GM12878 (cell line): ENCODE results near the gene PRKAR1A. TPM values are rescaled to one million over a fixed set of nuclear protein-coding genes. Genes with fewer than 3 reads are reported as not detected.

ENCODE experiments used
- ATAC-seq: fragments of 200-7000 bp; cut with Tn5 transposase; 3 replicates; pipeline ENCODE4 v1.9.1; 2020; ENCODE audit warnings: mild to moderate bottlenecking, moderate library complexity
- BruUV-seq: library from RNA; stranded (reverse); fragments of 400-500 nt; replicated peaks from 2 replicates; lab custom pipeline; 2021; lab: Mats Ljungman, UMichigan
- CTCF ChIA-PET: fragments of 300-600 bp; sonication (Branson Sonifier 250); formaldehyde crosslinking; extraction: SDS; loops from one replicate; lab custom pipeline; 2021; ENCODE audit warnings: inconsistent platforms; lab: Yijun Ruan, JAX
- POLR2A ChIA-PET: fragments of 350-600 bp; formaldehyde crosslinking; extraction: SDS; loops from one replicate; lab custom pipeline; 2021; ENCODE audit warnings: inconsistent platforms; lab: Charles Lee
- RAD21 ChIA-PET: fragments of 300-600 bp; sonication (Branson Sonifier 250); formaldehyde crosslinking; loops from one replicate; lab custom pipeline; 2023; ENCODE audit warnings: antibody characterized with exemption; ENCODE audit not compliant: unreplicated experiment; lab: Charles Lee
- SMC1A ChIA-PET: fragments of 300-600 bp; sonication (Branson Sonifier 250); formaldehyde crosslinking; loops from one replicate; lab custom pipeline; 2023; ENCODE audit not compliant: unreplicated experiment, uncharacterized antibody; lab: Charles Lee
- DNase-seq: peaks from one replicate; pipeline ENCODE4 v3.0.0-alpha.2; 2011; ENCODE audit warnings: low read depth, low spot score
- FAIRE-seq: peaks from 3 replicates; lab custom pipeline; 2011; peaks lifted over from hg19 to GRCh38; lab: Jason Lieb, UNC
- H2AFZ ChIP-seq: 2 replicates; pipeline ENCODE4 v1.6.0; 2011; ENCODE audit warnings: low read depth, low read length, control low read depth; ENCODE audit not compliant: control insufficient read depth
- H3K27ac ChIP-seq: 2 replicates; pipeline ENCODE4 v1.5.1; 2011; ENCODE audit warnings: control low read depth; ENCODE audit not compliant: control insufficient read depth, insufficient read depth
- H3K27me3 ChIP-seq, 2 experiments: replicated peaks in 1 of 2; 2 replicates each; pipeline versions ENCODE4 v1.6.0 to v1.6.1; 2011; ENCODE audit warnings: low read length in 1 of 2; ENCODE audit not compliant: control insufficient read depth in 2 of 2, insufficient read depth in 2 of 2
- H3K36me3 ChIP-seq, 2 experiments: 2 replicates each; pipeline ENCODE4 v1.5.1; 2011; ENCODE audit warnings: low read length in 1 of 2; ENCODE audit not compliant: control insufficient read depth in 2 of 2, insufficient read depth in 2 of 2
- H3K4me1 ChIP-seq: 2 replicates; pipeline ENCODE4 v1.6.1; 2011; ENCODE audit warnings: mild to moderate bottlenecking, low read length, moderate library complexity, mixed read lengths; ENCODE audit not compliant: control insufficient read depth, insufficient read depth
- H3K4me2 ChIP-seq: 2 replicates; pipeline ENCODE4 v1.6.0; 2011; ENCODE audit warnings: control low read depth; ENCODE audit not compliant: control insufficient read depth, insufficient read depth
- H3K4me3 ChIP-seq: fragments of 200-600 bp; sonication (generic); 2 replicates; pipeline ENCODE4 v1.5.1; 2016
- H3K79me2 ChIP-seq: 2 replicates; pipeline ENCODE4 v1.6.0; 2011; ENCODE audit warnings: low read length; ENCODE audit not compliant: control insufficient read depth, insufficient read depth
- H3K9ac ChIP-seq: 2 replicates; pipeline ENCODE4 v1.8.0; 2011; ENCODE audit warnings: low read length, control low read depth, mixed read lengths; ENCODE audit not compliant: control insufficient read depth, insufficient read depth
- H3K9me3 ChIP-seq: replicated peaks from 3 replicates; pipeline ENCODE4 v1.5.1; 2011; ENCODE audit warnings: mild to moderate bottlenecking, low read length; ENCODE audit not compliant: control insufficient read depth, insufficient read depth
- H4K20me1 ChIP-seq: 2 replicates; pipeline ENCODE4 v1.6.0; 2011; ENCODE audit not compliant: control insufficient read depth, insufficient read depth
- CBFB ChIP-seq: IDR thresholded peaks from 2 replicates; pipeline ENCODE4 v1.6.1; 2016; ENCODE audit warnings: antibody characterized with exemption, low read depth
- CREM ChIP-seq: IDR thresholded peaks from 2 replicates; pipeline ENCODE4 v1.6.1; 2014; ENCODE audit warnings: antibody characterized with exemption, low read depth
- CTCF ChIP-seq, 3 experiments: IDR thresholded peaks in 2 of 3; conservative IDR thresholded peaks in 1 of 3; 2 replicates each; pipeline ENCODE4 v1.5.1; 2011; ENCODE audit warnings: low read depth in 3 of 3, low read length in 3 of 3, mild to moderate bottlenecking in 3 of 3, control low read depth in 2 of 3, moderate library complexity in 2 of 3, inconsistent platforms in 1 of 3, mixed read lengths in 1 of 3; ENCODE audit not compliant: control insufficient read depth in 2 of 3, insufficient read depth in 1 of 3; ENCODE audit errors: extremely low read depth in 1 of 3
- EZH2 ChIP-seq: IDR thresholded peaks from 2 replicates; pipeline ENCODE4 v1.6.1; 2012; ENCODE audit warnings: low read depth, mild to moderate bottlenecking, control low read depth, inconsistent platforms, low read length, borderline replicate concordance; ENCODE audit not compliant: control insufficient read depth
- HDAC2 ChIP-seq: fragments of 200-600 bp; sonication (generic); IDR thresholded peaks from 2 replicates; pipeline ENCODE4 v1.6.1; 2017
- MYC ChIP-seq: IDR thresholded peaks from 2 replicates; pipeline ENCODE4 v1.6.1; 2011; ENCODE audit warnings: mild to moderate bottlenecking, low read length, moderate library complexity, inconsistent platforms; ENCODE audit not compliant: insufficient read depth, insufficient replicate concordance, insufficient read length, severe bottlenecking
- ZBTB33 ChIP-seq: fragments of 450-650 bp; IDR thresholded peaks from 2 replicates; pipeline ENCODE4 v1.6.1; 2017; ENCODE audit warnings: mild to moderate bottlenecking
- ZBTB4 ChIP-seq: fragments of 450-650 bp; formaldehyde crosslinking; IDR thresholded peaks from 2 replicates; pipeline ENCODE4 v1.4.0; 2022; ENCODE audit warnings: mild to moderate bottlenecking, moderate library complexity
- WGBS: methylation state at CpG from one replicate; pipeline ENCODE4 v1.1.6; 2016; ENCODE audit warnings: low lambda C conversion rate; ENCODE audit not compliant: insufficient replicate concordance, insufficient coverage; ENCODE audit errors: missing lambda C conversion rate; 5-methylcytosine and 5-hydroxymethylcytosine counted together
- in situ Hi-C: fragments of 300-500 bp; cut with MboI; formaldehyde crosslinking; loops from 9 replicates; pipeline ENCODE4 v1.14.3; 2018; ENCODE audit warnings: mixed read lengths
- intact Hi-C: fragments of 100-400 bp; cut with micrococcal nuclease; formaldehyde crosslinking; loops from one replicate; pipeline ENCODE4 v1.14.2; 2022; ENCODE audit not compliant: unreplicated experiment
- polyA plus RNA-seq, 11 experiments: library from polyadenylated mRNA; depleted of rRNA in 4 of 11; unstranded in 6 of 11; stranded (reverse) in 5 of 11; fragments of >200 nt; fragmentation: Nextera tagmentation in 4 of 11; fragmentation: Illumina TruSeq in 1 of 11; extraction: Ambion mirVana in 4 of 11; extraction: Trizol in 1 of 11; gene quantifications; 1 replicate in 1 of 11; 2 replicates in 10 of 11; pipeline versions ENCODE4 v1.2.1 to v1.2.3, GENCODE V29; 2011 to 2016; ENCODE audit warnings: inconsistent platforms in 2 of 11, missing spikeins in 2 of 11, low read depth in 1 of 11
- total RNA-seq, 4 experiments: library from RNA; depleted of rRNA in 3 of 4; stranded (reverse); fragments of >200 nt in 3 of 4; fragmentation: Illumina TruSeq in 1 of 4; extraction: Trizol in 1 of 4; gene quantifications; 2 replicates each; pipeline versions ENCODE4 v1.2.1 to v1.2.3, GENCODE V29; 2013 to 2021

PRKAR1A gene
- total and polyA plus RNA-seq, 10 of the 15 experiments (the other 5 are each of a cell fraction or from before 2014, with no cell fraction given) = 29.1 to 200 (median 125) TPM

GRCh38 chr17:68565661-68566441 is 53.6 kb downstream of the PRKAR1A start:
- FAIRE-seq (no peak), ATAC-seq (no peak), DNase-seq (no peak)
- in situ Hi-C loops = no loop called here
- no peaks in the 10 kb centered on the region for H3K36me3 ChIP-seq
- H3K4me1 ChIP-seq = no peaks in the 10 kb centered on the region
- CTCF ChIA-PET = no interaction called here
- H3K79me2 ChIP-seq = no peaks in the 10 kb centered on the region
- BruUV-seq = no TSS peak
- no peaks in the 10 kb centered on the region for H3K27me3 ChIP-seq
- RAD21 ChIA-PET = no interaction called here
- intact Hi-C loops = no loop called here
- H2AFZ ChIP-seq = no peak overlapping the region
- no peak overlapping the region for H3K27ac ChIP-seq
- no peak overlapping the region for H3K4me2 ChIP-seq
- no peak overlapping the region for H3K9ac ChIP-seq
- TF ChIP-seq HDAC2 (no peak), CBFB (no peak), CREM (no peak), ZBTB33 (no peak), EZH2 (no peak), MYC (no peak), ZBTB4 (no peak), CTCF (IDR thresholded peaks at IDR 0.05 in 2 of 3, conservative IDR thresholded peaks at IDR 0.05 in 1 of 3; ENCODE audit: control insufficient read depth in 2 of 3, extremely low read depth in 1 of 3, insufficient read depth in 1 of 3, low read depth in 3 of 3, low read length in 3 of 3) (no peak)
- no peaks in the 10 kb centered on the region for H4K20me1 ChIP-seq
- H3K9me3 ChIP-seq = no peaks in the 10 kb centered on the region
- POLR2A ChIA-PET = no interaction called here
- H3K4me3 ChIP-seq = no peak overlapping the region
- whole genome bisulfite sequencing = 11% methylated on average over 3 of the region's 3 CpGs
- SMC1A ChIA-PET = interaction anchor here (2.0 kb wide), 1 partner anchor 13 kb away, joined by 4 read pairs; no protein-coding TSS in a partner anchor
